HFFc6 (cell line): ENCODE results near the gene UPK1A. TPM values are rescaled to one million over a fixed set of nuclear protein-coding genes. Genes with fewer than 3 reads are reported as not detected.

Source experiments
- DNase-seq: peaks from one replicate; pipeline ENCODE4 v3.0.0-alpha.2; 2018
- H3K27ac Mint-ChIP-seq: 2 replicates; pipeline ENCODE4 v1.8.0; 2020; ENCODE audit warnings: mild to moderate bottlenecking, mixed read lengths
- H3K27me3 Mint-ChIP-seq: 2 replicates; pipeline ENCODE4 v1.8.0; 2021; ENCODE audit warnings: mild to moderate bottlenecking, moderate library complexity, mixed read lengths; ENCODE audit not compliant: insufficient read depth
- H3K36me3 Mint-ChIP-seq: 2 replicates; pipeline ENCODE4 v1.8.0; 2021; ENCODE audit warnings: low read depth, mixed read lengths
- H3K4me1 Mint-ChIP-seq: 2 replicates; pipeline ENCODE4 v1.8.0; 2020; ENCODE audit warnings: low read depth, mixed read lengths
- H3K4me3 Mint-ChIP-seq: 2 replicates; pipeline ENCODE4 v1.8.0; 2020; ENCODE audit warnings: mild to moderate bottlenecking, moderate library complexity, mixed read lengths
- H3K9me3 Mint-ChIP-seq: 2 replicates; pipeline ENCODE4 v1.8.0; 2020; ENCODE audit warnings: mild to moderate bottlenecking, mixed read lengths
- CTCF ChIP-seq: fragments of 200-600 bp; sonication (generic); IDR thresholded peaks from 2 replicates; pipeline ENCODE4 v1.5.0; 2021; ENCODE audit warnings: antibody characterized with exemption, mild to moderate bottlenecking
- total RNA-seq, 6 experiments: library from RNA; stranded (reverse); fragmentation: NEBNext Ultra II Directional; extraction: Animal tissue kit (Norgen Biotek cat#: 25700); gene quantifications; 2 replicates in 1 of 6; 3 replicates in 5 of 6; pipeline ENCODE4 v1.2.3, GENCODE V29; 2021

The UPK1A gene
- total RNA-seq, 6 experiments from 2014 or later, result 0.18 TPM; not detected in 5

GRCh38 chr19:35713904-35714495 lies 47.7 kb downstream of the UPK1A start:
- H3K27me3 Mint-ChIP-seq, result peaks cover 6% of the 10 kb centered on the region; the same call in 1 of the 2 replicates
- H3K4me1 Mint-ChIP-seq, result peaks cover 15% of the 10 kb centered on the region
- H3K9me3 Mint-ChIP-seq, result no peaks in the 10 kb centered on the region
- no peaks in the 10 kb centered on the region for H3K36me3 Mint-ChIP-seq
- H3K27ac Mint-ChIP-seq, result no peak overlapping the region
- DNase-seq, result no peak
- TF ChIP-seq CTCF, result no peak
- H3K4me3 Mint-ChIP-seq, result no peak overlapping the region

GRCh38 chr19:35714601-35715354 lies 48.5 kb downstream of the UPK1A start:
- peaks cover 6% of the 10 kb centered on the region; the same call in 1 of the 2 replicates for H3K27me3 Mint-ChIP-seq
- no peak for TF ChIP-seq CTCF
- H3K36me3 Mint-ChIP-seq, result peaks cover 4% of the 10 kb centered on the region; the same call in 1 of the 2 replicates
- H3K4me1 Mint-ChIP-seq, result peaks cover 22% of the 10 kb centered on the region
- no peak for DNase-seq
- H3K27ac Mint-ChIP-seq, result no peak overlapping the region
- peak overlapping the region; percentile 19; the same call in 1 of the 2 replicates for H3K4me3 Mint-ChIP-seq
- no peaks in the 10 kb centered on the region for H3K9me3 Mint-ChIP-seq

- H3K36me3 Mint-ChIP-seq, result peaks cover 8% of the 10 kb centered on the region; the same call in 1 of the 2 replicates
- H3K4me1 Mint-ChIP-seq, result peaks cover 22% of the 10 kb centered on the region
Observed at GRCh38 chr19:35715355-35715809, 49.1 kb downstream of the UPK1A start.

GRCh38 chr19:35715981-35716800 lies 49.9 kb downstream of the UPK1A start:
- Mint-ChIP-seq H3K36me3 (peaks cover 8% of the 10 kb centered on the region; the same call in 1 of the 2 replicates), H3K4me3 (peak overlapping the region; percentile 91), H3K4me1 (peaks cover 22% of the 10 kb centered on the region), H3K27me3 (peaks cover 6% of the 10 kb centered on the region; the same call in 1 of the 2 replicates), H3K27ac (peak overlapping the region; percentile 92), H3K9me3 (no peaks in the 10 kb centered on the region)
- TF ChIP-seq CTCF, result no peak
- peak; percentile 28 for DNase-seq

More at GRCh38 chr19:35715355-35715809, 49.1 kb downstream of the UPK1A start:
- H3K27me3 Mint-ChIP-seq, result peaks cover 6% of the 10 kb centered on the region; the same call in 1 of the 2 replicates
- DNase-seq, result no peak
- H3K4me3 Mint-ChIP-seq, result no peak overlapping the region
- no peaks in the 10 kb centered on the region for H3K9me3 Mint-ChIP-seq
- TF ChIP-seq CTCF, result no peak
- no peak overlapping the region for H3K27ac Mint-ChIP-seq
